PC-3 (cell line): ENCODE results near the gene MC1R.

Experiments
- CTCF ChIP-seq: fragments of 300-600 bp; sonication (generic); conservative IDR thresholded peaks from 2 replicates; pipeline ENCODE4 v1.5.1; 2017; ENCODE audit warnings: antibody characterized with exemption, low read depth, mild to moderate bottlenecking, low read length
- EZH2 ChIP-seq: fragments of 300-600 bp; sonication (generic); IDR thresholded peaks from one replicate; pipeline ENCODE4 v1.6.1; 2017; ENCODE audit warnings: antibody characterized with exemption, mild to moderate bottlenecking, low read length; ENCODE audit not compliant: unreplicated experiment

- TF ChIP-seq EZH2 (no peak), CTCF (no peak)
These were observed 34.6 kb upstream of the MC1R start for GRCh38 chr16:89884041-89884421.
